Gastroesophageal sphincter (tissue), 4 donors: Measurements from ENCODE around the gene EPS8L2. TPM values are rescaled to one million over a fixed set of nuclear protein-coding genes. Genes with fewer than 3 reads are reported as not detected.

Experiments used
- ATAC-seq: fragments of 150-250 bp; one replicate; pipeline ENCODE4 v1.9.1; 2016; ENCODE audit warnings: mild to moderate bottlenecking, moderate library complexity
- H3K27ac ChIP-seq, 4 donors: fragments of 200-600 bp; sonication (generic) in 3 of 4; 1 replicate in 3 of 4; 2 replicates in 1 of 4; pipeline ENCODE4 v1.5.1; 2016 to 2019
- H3K27me3 ChIP-seq: fragments of 200-600 bp; sonication (generic); one replicate; pipeline ENCODE4 v1.5.1; 2019
- H3K36me3 ChIP-seq, 2 donors: fragments of 200-600 bp; sonication (generic); one replicate each; pipeline ENCODE4 v1.5.1; 2019; ENCODE audit warnings: control low read depth in 1 of 2
- H3K4me1 ChIP-seq, 3 donors: fragments of 200-600 bp; sonication (generic); 1 replicate in 2 of 3; 2 replicates in 1 of 3; pipeline ENCODE4 v1.5.1; 2016 to 2019; ENCODE audit warnings: control low read depth in 2 of 3
- H3K4me3 ChIP-seq, 2 donors: fragments of 200-600 bp; sonication (generic); one replicate each; pipeline ENCODE4 v1.5.1; 2019; ENCODE audit warnings: mild to moderate bottlenecking in 1 of 2, moderate library complexity in 1 of 2
- H3K9me3 ChIP-seq, 3 donors: fragments of 200-600 bp; sonication (generic); one replicate each; pipeline ENCODE4 v1.5.1; 2017 to 2019; ENCODE audit warnings: control low read depth in 2 of 3
- EP300 ChIP-seq: sonication (generic); formaldehyde crosslinking; IDR thresholded peaks from one replicate; pipeline ENCODE4 v1.6.1; 2017; ENCODE audit warnings: antibody characterized with exemption, mild to moderate bottlenecking
- POLR2A ChIP-seq, 2 donors: fragments of 450-650 bp; IDR thresholded peaks; one replicate each; pipeline ENCODE4 v1.6.1; 2017; ENCODE audit warnings: antibody characterized with exemption in 2 of 2, mild to moderate bottlenecking in 2 of 2, moderate library complexity in 1 of 2
- POLR2AphosphoS5 ChIP-seq: sonication (generic); formaldehyde crosslinking; IDR thresholded peaks from one replicate; pipeline ENCODE4 v1.6.1; 2017; ENCODE audit warnings: antibody characterized with exemption
- WGBS, 2 donors: methylation state at CpG; one replicate each; pipeline ENCODE4 v1.1.5; 2018; ENCODE audit warnings: low coverage in 1 of 2; 5-methylcytosine and 5-hydroxymethylcytosine counted together
- total RNA-seq, 4 donors: library from RNA; depleted of rRNA; stranded (reverse); fragments of >200 nt; gene quantifications; one replicate each; pipeline ENCODE4 v1.1.0, GENCODE V29; 2016
- TF ChIP-seq, protein P1 (sequence below), 4 experiments: fragments of 200-600 bp in 2 of 4; fragments of 450-650 bp in 2 of 4; sonication (generic) in 1 of 4; IDR thresholded peaks; one replicate each; pipeline ENCODE4 v1.5.1; 2017 to 2019; ENCODE audit warnings: antibody characterized with exemption in 4 of 4, mild to moderate bottlenecking in 2 of 4, moderate library complexity in 2 of 4

Gene EPS8L2
- total RNA-seq, 4 donors from 2014 or later = 9.7 to 33.9 (median 24.0) TPM

DNA sequence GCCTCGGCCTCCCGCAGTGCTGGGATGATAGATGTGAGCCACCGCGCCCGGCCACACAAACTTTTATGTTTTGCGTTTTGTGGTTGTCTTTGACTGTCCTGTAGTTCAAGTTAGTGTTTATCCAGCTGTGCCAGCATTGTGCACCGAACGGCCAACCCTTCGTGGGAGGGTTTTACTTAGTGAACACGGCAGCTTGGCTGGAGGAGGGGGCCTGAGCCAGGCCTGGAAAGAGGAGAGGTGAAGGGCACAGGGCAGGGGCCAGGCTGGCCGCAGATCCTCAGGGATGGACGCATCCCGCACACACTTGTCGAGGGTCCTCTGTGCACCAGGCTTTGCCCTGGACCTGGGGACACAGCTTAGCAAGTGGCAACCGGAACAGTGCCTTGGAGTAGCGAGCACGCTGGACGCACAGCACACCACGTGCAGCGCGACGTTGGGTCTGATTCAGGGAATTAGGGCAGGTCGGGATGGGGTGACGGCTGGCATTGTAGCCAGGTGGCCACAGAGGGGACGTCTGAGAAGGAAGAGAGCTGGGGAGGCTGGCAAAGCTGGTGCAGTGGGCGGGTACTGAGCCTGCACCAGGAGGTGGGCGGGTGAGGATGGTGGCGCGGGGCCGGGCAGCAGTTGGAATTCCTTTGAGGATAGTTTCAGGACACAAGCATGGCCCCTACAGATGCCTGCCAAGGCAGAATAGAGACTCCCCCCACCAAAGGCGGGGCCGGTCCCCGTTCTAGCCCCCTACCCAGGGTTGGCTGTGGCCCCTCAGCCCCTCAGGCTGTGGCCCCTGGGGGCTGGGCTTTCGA lies 13.4 kb downstream of the EPS8L2 start:
- Histone ChIP-seq H3K4me3 (no peak overlapping the region), H3K36me3 (no peaks in the 10 kb centered on the region), H3K9me3 (peaks cover 0 to 8% (median 0%) of the 10 kb centered on the region in 3 donors), H3K27me3 (peaks cover 62% of the 10 kb centered on the region), H3K27ac (no peak overlapping the region), H3K4me1 (peaks cover 0 to 33% (median 12%) of the 10 kb centered on the region in 3 donors)
- WGBS, 2 donors = 74 to 76% methylated on average over 6 to 9 of the region's 34 CpGs
- TF ChIP-seq, protein P1, sequence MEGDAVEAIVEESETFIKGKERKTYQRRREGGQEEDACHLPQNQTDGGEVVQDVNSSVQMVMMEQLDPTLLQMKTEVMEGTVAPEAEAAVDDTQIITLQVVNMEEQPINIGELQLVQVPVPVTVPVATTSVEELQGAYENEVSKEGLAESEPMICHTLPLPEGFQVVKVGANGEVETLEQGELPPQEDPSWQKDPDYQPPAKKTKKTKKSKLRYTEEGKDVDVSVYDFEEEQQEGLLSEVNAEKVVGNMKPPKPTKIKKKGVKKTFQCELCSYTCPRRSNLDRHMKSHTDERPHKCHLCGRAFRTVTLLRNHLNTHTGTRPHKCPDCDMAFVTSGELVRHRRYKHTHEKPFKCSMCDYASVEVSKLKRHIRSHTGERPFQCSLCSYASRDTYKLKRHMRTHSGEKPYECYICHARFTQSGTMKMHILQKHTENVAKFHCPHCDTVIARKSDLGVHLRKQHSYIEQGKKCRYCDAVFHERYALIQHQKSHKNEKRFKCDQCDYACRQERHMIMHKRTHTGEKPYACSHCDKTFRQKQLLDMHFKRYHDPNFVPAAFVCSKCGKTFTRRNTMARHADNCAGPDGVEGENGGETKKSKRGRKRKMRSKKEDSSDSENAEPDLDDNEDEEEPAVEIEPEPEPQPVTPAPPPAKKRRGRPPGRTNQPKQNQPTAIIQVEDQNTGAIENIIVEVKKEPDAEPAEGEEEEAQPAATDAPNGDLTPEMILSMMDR (IDR thresholded peaks at IDR 0.05) = no peak
- TF ChIP-seq POLR2AphosphoS5 = no peak
- TF ChIP-seq POLR2A (IDR thresholded peaks at IDR 0.05) = no peak
- TF ChIP-seq EP300 = no peak
- no peak for ATAC-seq

DNA sequence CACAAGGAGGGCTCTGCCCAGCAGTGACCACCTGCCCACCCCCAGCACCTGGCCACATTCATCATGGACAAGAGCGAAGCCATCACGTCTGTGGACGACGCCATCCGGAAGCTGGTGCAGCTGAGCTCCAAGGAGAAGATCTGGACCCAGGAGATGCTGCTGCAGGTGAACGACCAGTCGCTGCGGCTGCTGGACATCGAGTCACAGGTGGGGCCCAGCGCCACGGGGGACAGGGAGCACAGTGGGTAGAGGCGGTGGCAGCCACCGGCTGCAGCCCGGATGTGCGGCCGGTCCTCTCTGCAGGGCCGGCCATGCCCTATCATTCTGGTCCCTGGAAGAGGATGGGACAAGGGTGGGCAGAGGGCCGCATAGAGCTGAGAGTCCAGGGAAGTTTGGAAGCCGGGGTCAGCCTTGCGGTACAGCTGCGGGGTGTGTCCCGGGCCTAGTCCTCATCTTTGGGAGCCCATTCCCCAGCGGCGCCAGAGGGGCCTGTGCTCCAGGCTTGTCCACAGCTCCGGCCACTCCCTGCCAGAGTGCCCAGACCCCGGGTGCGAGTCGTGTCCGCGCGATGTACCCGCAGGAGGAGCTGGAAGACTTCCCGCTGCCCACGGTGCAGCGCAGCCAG lies 14.1 kb downstream of the EPS8L2 start:
- peaks cover 0 to 5% (median 0%) of the 10 kb centered on the region in 3 donors for H3K9me3 ChIP-seq
- no peaks in the 10 kb centered on the region for H3K36me3 ChIP-seq
- peak; percentile 17 for ATAC-seq
- TF ChIP-seq POLR2A (IDR thresholded peaks at IDR 0.05) = no peak
- no peak for TF ChIP-seq EP300
- TF ChIP-seq, protein P1 (IDR thresholded peaks at IDR 0.05) = no peak
- peaks cover 69% of the 10 kb centered on the region for H3K27me3 ChIP-seq
- WGBS, 2 donors = 82% methylated on average over 13 of the region's 35 CpGs; no CpG with 5 or more reads in 1 of the 2 donors
- no peak overlapping the region for H3K27ac ChIP-seq
- peaks cover 0 to 33% (median 12%) of the 10 kb centered on the region in 3 donors for H3K4me1 ChIP-seq
- H3K4me3 ChIP-seq = peak overlapping the region in 1 of 2 donors; percentile 34

DNA sequence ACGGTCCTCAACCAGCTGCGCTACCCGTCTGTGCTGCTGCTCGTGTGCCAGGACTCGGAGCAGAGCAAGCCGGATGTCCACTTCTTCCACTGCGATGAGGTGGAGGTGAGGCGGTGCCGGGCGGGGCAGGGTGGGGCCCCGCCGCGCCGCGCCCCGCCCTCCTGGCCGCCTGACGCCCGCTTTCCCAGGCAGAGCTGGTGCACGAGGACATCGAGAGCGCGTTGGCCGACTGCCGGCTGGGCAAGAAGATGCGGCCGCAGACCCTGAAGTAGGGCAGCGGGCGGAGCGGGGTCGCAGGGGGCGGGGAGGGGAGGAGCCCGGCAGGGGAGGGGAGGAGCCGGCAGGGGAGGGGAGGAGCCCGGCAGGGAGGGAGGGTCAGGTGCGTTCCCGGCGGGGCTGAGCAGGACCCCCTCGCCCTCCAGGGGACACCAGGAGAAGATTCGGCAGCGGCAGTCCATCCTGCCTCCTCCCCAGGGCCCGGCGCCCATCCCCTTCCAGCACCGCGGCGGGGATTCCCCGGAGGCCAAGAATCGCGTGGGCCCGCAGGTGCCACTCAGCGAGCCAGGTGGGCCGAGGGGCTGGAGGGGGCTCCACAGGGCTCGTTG lies 14.7 kb downstream of the EPS8L2 start:
- TF ChIP-seq, protein P1 (IDR thresholded peaks at IDR 0.05) = no peak
- TF ChIP-seq POLR2AphosphoS5 = no peak
- no peak for TF ChIP-seq EP300
- TF ChIP-seq POLR2A (IDR thresholded peaks at IDR 0.05) = no peak
- no peak overlapping the region for H3K27ac ChIP-seq
- H3K4me1 ChIP-seq = peaks cover 0 to 39% (median 15%) of the 10 kb centered on the region in 3 donors
- H3K27me3 ChIP-seq = peaks cover 75% of the 10 kb centered on the region
- WGBS, 2 donors = no CpG with 5 or more reads among the region's 53 CpGs
- H3K36me3 ChIP-seq = no peaks in the 10 kb centered on the region
- H3K9me3 ChIP-seq = no peaks in the 10 kb centered on the region
- peak overlapping the region; percentile 1 to 34 for H3K4me3 ChIP-seq
- ATAC-seq = peak; percentile 28

DNA sequence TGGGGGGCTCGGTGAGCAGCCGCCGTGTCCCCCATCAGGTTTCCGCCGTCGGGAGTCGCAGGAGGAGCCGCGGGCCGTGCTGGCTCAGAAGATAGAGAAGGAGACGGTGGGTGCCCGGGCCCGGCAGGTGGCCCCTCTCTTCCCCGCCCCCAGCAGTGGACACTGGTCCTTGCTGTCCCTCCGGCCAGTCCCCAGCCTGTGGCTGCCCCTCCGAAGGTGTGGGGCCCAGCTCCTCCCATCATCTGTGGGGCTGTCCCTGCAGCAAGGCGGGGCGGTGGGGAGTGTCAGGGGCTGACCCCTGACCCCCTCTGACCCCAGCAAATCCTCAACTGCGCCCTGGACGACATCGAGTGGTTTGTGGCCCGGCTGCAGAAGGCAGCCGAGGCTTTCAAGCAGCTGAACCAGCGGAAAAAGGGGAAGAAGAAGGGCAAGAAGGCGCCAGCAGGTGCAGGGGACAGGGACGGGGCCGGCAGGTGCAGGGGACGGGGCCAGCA lies 15.3 kb downstream of the EPS8L2 start:
- Histone ChIP-seq H3K9me3 (no peaks in the 10 kb centered on the region), H3K27ac (no peak overlapping the region), H3K4me1 (peaks cover 0 to 45% (median 21%) of the 10 kb centered on the region in 3 donors), H3K36me3 (no peaks in the 10 kb centered on the region), H3K4me3 (peak overlapping the region in 1 of 2 donors; percentile 34), H3K27me3 (peaks cover 80% of the 10 kb centered on the region)
- no peak for TF ChIP-seq POLR2AphosphoS5
- TF ChIP-seq, protein P1 (IDR thresholded peaks at IDR 0.05) = no peak
- TF ChIP-seq EP300 = no peak
- no peak for TF ChIP-seq POLR2A (IDR thresholded peaks at IDR 0.05)
- ATAC-seq = no peak
- 39% methylated on average over 3 of the region's 28 CpGs; no CpG with 5 or more reads in 1 of the 2 donors for WGBS, 2 donors
